ENCODE results near the gene CLIP4. TPM values are rescaled to one million over a fixed set of nuclear protein-coding genes. Genes with fewer than 3 reads are reported as not detected.

Gene CLIP4
- total and polyA plus RNA-seq, 4 experiments from 2014 or later: 23.1 to 69.2 (median 44.9) TPM

GRCh38 chr2:29119211-29119610 is 4.0 kb downstream of the CLIP4 start:
- H3K27ac Mint-ChIP-seq: peak overlapping the region in 4 of 7 donors; percentile 13 to 96 (median 46)
- peaks cover 40% of the 10 kb centered on the region for H3K4me1 ChIP-seq (ENCODE audit: insufficient read depth, low read length)
- H3K4me3 Mint-ChIP-seq: peak overlapping the region in 3 of 8 donors; percentile 8 to 58 (median 47)

GRCh38 chr2:29120846-29121245 is 5.6 kb downstream of the CLIP4 start:
- POLR2A ChIA-PET (ENCODE audit: partially characterized antibody): interaction anchor here (1.1 to 8.6 kb wide), 2 partner anchors 107 to 120 kb away, joined by 3 to 209 read pairs; no protein-coding TSS in a partner anchor

More at GRCh38 chr2:29119211-29119610, 4.0 kb downstream of the CLIP4 start:
- H3K4me1 Mint-ChIP-seq: peaks cover 36 to 65% (median 42%) of the 10 kb centered on the region in 4 donors
- CTCF ChIA-PET (ENCODE audit: partially characterized antibody): interaction anchor here (1.4 kb wide), 1 partner anchor 103 kb away, joined by 3 read pairs; no protein-coding TSS in a partner anchor
- Histone ChIP-seq H3K4me3 (ENCODE audit: low read length in 2 of 2) (no peak overlapping the region), H3K9me3 (ENCODE audit: control insufficient read depth in 1 of 2, low read length in 2 of 2) (no peaks in the 10 kb centered on the region), H3K27ac (ENCODE audit: low read depth, low read length) (no peak overlapping the region), H3K36me3 (ENCODE audit: insufficient read depth, low read length) (peaks cover 3% of the 10 kb centered on the region), H3K27me3 (ENCODE audit: insufficient read depth, low read length) (no peaks in the 10 kb centered on the region)
- H3K36me3 Mint-ChIP-seq: peaks cover 29 to 39% of the 10 kb centered on the region in 2 donors
- peaks cover 0 to 10% (median 6%) of the 10 kb centered on the region in 8 donors for H3K9me3 Mint-ChIP-seq
- POLR2A ChIA-PET (ENCODE audit: partially characterized antibody): interaction anchor here (1.0 to 8.6 kb wide), 2 partner anchors 11 to 105 kb away, joined by 3 to 209 read pairs; no protein-coding TSS in a partner anchor
- H3K27me3 Mint-ChIP-seq: no peaks in the 10 kb centered on the region
- peak in 4 of 5 donors; percentile 8 to 28 (median 13) for DNase-seq
- intact Hi-C loops (cut with micrococcal nuclease): loop anchor here (10.0 kb wide), 1 partner anchor 1026 kb away; the partner anchor contains the start of gene YPEL5

GRCh38 chr2:29123617-29124349 is 8.6 kb downstream of the CLIP4 start:
- peaks cover 0 to 21% (median 8%) of the 10 kb centered on the region in 8 donors for H3K9me3 Mint-ChIP-seq
- Histone ChIP-seq H3K27me3 (ENCODE audit: insufficient read depth, low read length) (no peaks in the 10 kb centered on the region), H3K36me3 (ENCODE audit: insufficient read depth, low read length) (peaks cover 9% of the 10 kb centered on the region), H3K4me1 (ENCODE audit: insufficient read depth, low read length) (peaks cover 10% of the 10 kb centered on the region), H3K27ac (ENCODE audit: low read depth, low read length) (no peak overlapping the region), H3K9me3 (ENCODE audit: control insufficient read depth in 1 of 2, low read length in 2 of 2) (no peaks in the 10 kb centered on the region), H3K4me3 (ENCODE audit: low read length in 2 of 2) (no peak overlapping the region)
- H3K27me3 Mint-ChIP-seq: no peaks in the 10 kb centered on the region
- intact Hi-C loops (cut with micrococcal nuclease): no loop called here
- no peak overlapping the region for H3K27ac Mint-ChIP-seq
- DNase-seq: no peak
- peak overlapping the region in 3 of 8 donors; percentile 0 to 31 (median 7) for H3K4me3 Mint-ChIP-seq
- POLR2A ChIA-PET (ENCODE audit: partially characterized antibody): no interaction called here
- H3K36me3 Mint-ChIP-seq: peaks cover 60 to 63% of the 10 kb centered on the region in 2 donors
- H3K4me1 Mint-ChIP-seq: peaks cover 29 to 46% (median 32%) of the 10 kb centered on the region in 4 donors
- CTCF ChIA-PET (ENCODE audit: partially characterized antibody): no interaction called here

More at GRCh38 chr2:29120846-29121245, 5.6 kb downstream of the CLIP4 start:
- no peaks in the 10 kb centered on the region for H3K9me3 ChIP-seq (ENCODE audit: control insufficient read depth in 1 of 2, low read length in 2 of 2)
- Mint-ChIP-seq H3K4me3 (no peak overlapping the region), H3K27me3 (no peaks in the 10 kb centered on the region), H3K27ac (no peak overlapping the region), H3K36me3 (peaks cover 44 to 49% of the 10 kb centered on the region in 2 donors), H3K9me3 (peaks cover 0 to 21% (median 8%) of the 10 kb centered on the region in 8 donors), H3K4me1 (peaks cover 36 to 63% (median 43%) of the 10 kb centered on the region in 4 donors)
- CTCF ChIA-PET (ENCODE audit: partially characterized antibody): no interaction called here
- DNase-seq: no peak
- peaks cover 9% of the 10 kb centered on the region for H3K36me3 ChIP-seq (ENCODE audit: insufficient read depth, low read length)
- no peak overlapping the region for H3K4me3 ChIP-seq (ENCODE audit: low read length in 2 of 2)
- no peak overlapping the region for H3K27ac ChIP-seq (ENCODE audit: low read depth, low read length)
- no peaks in the 10 kb centered on the region for H3K27me3 ChIP-seq (ENCODE audit: insufficient read depth, low read length)
- intact Hi-C loops (cut with micrococcal nuclease): no loop called here
- peaks cover 32% of the 10 kb centered on the region for H3K4me1 ChIP-seq (ENCODE audit: insufficient read depth, low read length)

- Mint-ChIP-seq H3K27ac (no peak overlapping the region), H3K4me1 (peaks cover 23 to 41% (median 26%) of the 10 kb centered on the region in 4 donors), H3K4me3 (no peak overlapping the region), H3K9me3 (peaks cover 0 to 21% (median 8%) of the 10 kb centered on the region in 8 donors), H3K36me3 (peaks cover 62 to 67% of the 10 kb centered on the region in 2 donors), H3K27me3 (no peaks in the 10 kb centered on the region)
- DNase-seq: no peak
- Histone ChIP-seq H3K27me3 (ENCODE audit: insufficient read depth, low read length) (no peaks in the 10 kb centered on the region), H3K4me1 (ENCODE audit: insufficient read depth, low read length) (peaks cover 3% of the 10 kb centered on the region), H3K4me3 (ENCODE audit: low read length in 2 of 2) (no peak overlapping the region), H3K36me3 (ENCODE audit: insufficient read depth, low read length) (peaks cover 9% of the 10 kb centered on the region), H3K27ac (ENCODE audit: low read depth, low read length) (no peak overlapping the region), H3K9me3 (ENCODE audit: control insufficient read depth in 1 of 2, low read length in 2 of 2) (no peaks in the 10 kb centered on the region)
- ChIA-PET POLR2A (ENCODE audit: partially characterized antibody) (no interaction called here), CTCF (ENCODE audit: partially characterized antibody) (no interaction called here)
- intact Hi-C loops (cut with micrococcal nuclease): no loop called here
These were observed 9.3 kb downstream of the CLIP4 start for GRCh38 chr2:29124504-29124903.

GRCh38 chr2:29129586-29130281 is 14.5 kb downstream of the CLIP4 start:
- Mint-ChIP-seq H3K27me3 (no peaks in the 10 kb centered on the region), H3K27ac (peak overlapping the region in 5 of 7 donors; percentile 10 to 64 (median 24)), H3K4me1 (peaks cover 14 to 20% (median 18%) of the 10 kb centered on the region in 4 donors), H3K9me3 (peaks cover 0 to 7% (median 0%) of the 10 kb centered on the region in 8 donors), H3K36me3 (peaks cover 60 to 74% of the 10 kb centered on the region in 2 donors), H3K4me3 (no peak overlapping the region)
- Histone ChIP-seq H3K4me1 (ENCODE audit: insufficient read depth, low read length) (no peaks in the 10 kb centered on the region), H3K9me3 (ENCODE audit: control insufficient read depth in 1 of 2, low read length in 2 of 2) (no peaks in the 10 kb centered on the region), H3K27ac (ENCODE audit: low read depth, low read length) (no peak overlapping the region), H3K27me3 (ENCODE audit: insufficient read depth, low read length) (no peaks in the 10 kb centered on the region), H3K4me3 (ENCODE audit: low read length in 2 of 2) (no peak overlapping the region), H3K36me3 (ENCODE audit: insufficient read depth, low read length) (peaks cover 15% of the 10 kb centered on the region)
- ChIA-PET CTCF (ENCODE audit: partially characterized antibody) (interaction anchor here (1.5 to 2.4 kb wide), 4 partner anchors 118 to 536 kb away, joined by 4 to 9 read pairs (median 6); no protein-coding TSS in a partner anchor), POLR2A (ENCODE audit: partially characterized antibody) (interaction anchor here (1.0 to 2.8 kb wide), 3 partner anchors 10 to 114 kb away, joined by 3 to 18 read pairs (median 4); no protein-coding TSS in a partner anchor)
- intact Hi-C loops (cut with micrococcal nuclease): no loop called here
- DNase-seq: no peak

- H3K27me3 Mint-ChIP-seq: no peaks in the 10 kb centered on the region
- ChIA-PET CTCF (ENCODE audit: partially characterized antibody) (interaction anchor here (0.6 to 2.4 kb wide), 4 partner anchors 119 to 1966 kb away, joined by 3 to 9 read pairs (median 6); no protein-coding TSS in a partner anchor), POLR2A (ENCODE audit: partially characterized antibody) (interaction anchor here (1.0 to 2.8 kb wide), 2 partner anchors 11 to 14 kb away, joined by 3 to 18 read pairs; no protein-coding TSS in a partner anchor)
- Histone ChIP-seq H3K4me3 (ENCODE audit: low read length in 2 of 2) (no peak overlapping the region), H3K9me3 (ENCODE audit: control insufficient read depth in 1 of 2, low read length in 2 of 2) (no peaks in the 10 kb centered on the region), H3K27me3 (ENCODE audit: insufficient read depth, low read length) (no peaks in the 10 kb centered on the region), H3K36me3 (ENCODE audit: insufficient read depth, low read length) (peaks cover 11% of the 10 kb centered on the region), H3K27ac (ENCODE audit: low read depth, low read length) (no peak overlapping the region), H3K4me1 (ENCODE audit: insufficient read depth, low read length) (no peaks in the 10 kb centered on the region)
- H3K4me3 Mint-ChIP-seq: no peak overlapping the region
- intact Hi-C loops (cut with micrococcal nuclease): no loop called here
- H3K9me3 Mint-ChIP-seq: peaks cover 0 to 4% (median 0%) of the 10 kb centered on the region in 8 donors
- H3K4me1 Mint-ChIP-seq: peaks cover 13 to 18% (median 16%) of the 10 kb centered on the region in 4 donors
- DNase-seq: no peak
- H3K36me3 Mint-ChIP-seq: peaks cover 55 to 72% of the 10 kb centered on the region in 2 donors
- peak overlapping the region in 2 of 7 donors; percentile 2 to 56 for H3K27ac Mint-ChIP-seq
These were observed 15.1 kb downstream of the CLIP4 start for GRCh38 chr2:29130295-29130694.

Measured in CD4-positive, alpha-beta memory T cell (primary cell).